Mesendoderm (in vitro differentiated cells): Measurements from ENCODE around the gene FNDC3A.
"Not testable (repeated sequence)": the region's sequence is repeated elsewhere in the genome, so short reads cannot be mapped to it uniquely, and the experiment has no call there.

ENCODE experiments used
- DNase-seq: peaks from one replicate; pipeline ENCODE4 v3.0.0; 2013
- H2AK5ac ChIP-seq: 2 replicates; pipeline ENCODE4 v1.6.1; 2013; ENCODE audit warnings: low read length, inconsistent platforms
- H2BK120ac ChIP-seq: 2 replicates; pipeline ENCODE4 v1.6.1; 2013; ENCODE audit warnings: low read depth, mild to moderate bottlenecking, low read length, moderate library complexity, mixed read lengths
- H2BK15ac ChIP-seq: replicated peaks from 2 replicates; pipeline ENCODE4 v1.6.1; 2013; ENCODE audit warnings: low read depth, mild to moderate bottlenecking, moderate library complexity
- H2BK5ac ChIP-seq: 2 replicates; pipeline ENCODE4 v1.6.1; 2013; ENCODE audit warnings: low read length, inconsistent platforms
- H3K18ac ChIP-seq: 2 replicates; pipeline ENCODE4 v1.6.1; 2013; ENCODE audit warnings: mild to moderate bottlenecking, low read length, mixed read lengths
- H3K23ac ChIP-seq: one replicate; pipeline ENCODE4 v1.6.1; 2013; ENCODE audit warnings: low read length
- H3K27ac ChIP-seq: 2 replicates; pipeline ENCODE4 v1.5.1; 2013; ENCODE audit warnings: low read depth, mild to moderate bottlenecking, inconsistent platforms, low read length, moderate library complexity
- H3K27me3 ChIP-seq: 2 replicates; pipeline ENCODE4 v1.6.1; 2013; ENCODE audit warnings: low read length, control low read depth, mild to moderate bottlenecking, inconsistent platforms; ENCODE audit not compliant: insufficient read depth, poor library complexity
- H3K36me3 ChIP-seq: 2 replicates; pipeline ENCODE4 v1.6.1; 2013; ENCODE audit warnings: low read length, inconsistent platforms; ENCODE audit not compliant: control insufficient read depth, insufficient read depth
- H3K4ac ChIP-seq: one replicate; pipeline ENCODE4 v1.6.1; 2013; ENCODE audit warnings: low read depth, mild to moderate bottlenecking, low read length, moderate library complexity
- H3K4me1 ChIP-seq: 2 replicates; pipeline ENCODE4 v1.6.1; 2013; ENCODE audit warnings: low read depth, low read length, inconsistent platforms; ENCODE audit not compliant: control insufficient read depth
- H3K4me2 ChIP-seq: 2 replicates; pipeline ENCODE4 v1.6.1; 2013; ENCODE audit warnings: low read length
- H3K4me3 ChIP-seq: 2 replicates; pipeline ENCODE4 v1.5.1; 2013; ENCODE audit warnings: mild to moderate bottlenecking, low read length
- H3K56ac ChIP-seq: one replicate; pipeline ENCODE4 v1.6.1; 2013; ENCODE audit warnings: low read length
- H3K79me1 ChIP-seq: 2 replicates; pipeline ENCODE4 v1.6.1; 2013; ENCODE audit warnings: low read length, inconsistent platforms
- H3K79me2 ChIP-seq: 2 replicates; pipeline ENCODE4 v1.6.1; 2013; ENCODE audit warnings: mild to moderate bottlenecking, low read length; ENCODE audit not compliant: control insufficient read depth, insufficient read depth
- H3K9ac ChIP-seq: 2 replicates; pipeline ENCODE4 v1.6.1; 2013; ENCODE audit warnings: low read length, inconsistent platforms
- H4K5ac ChIP-seq: one replicate; pipeline ENCODE4 v1.6.1; 2013; ENCODE audit warnings: low read length
- H4K8ac ChIP-seq: one replicate; pipeline ENCODE4 v1.6.1; 2013; ENCODE audit warnings: low read depth, mild to moderate bottlenecking, control low read depth, low read length, moderate library complexity
- WGBS: extraction: QIAGEN DNeasy Blood & Tissue Kit; methylation state at CpG from one replicate; pipeline ENCODE4 v1.1.7; 2013; ENCODE audit warnings: low lambda C conversion rate, missing lambda C conversion rate; ENCODE audit not compliant: insufficient coverage; ENCODE audit errors: extremely low coverage; 5-methylcytosine and 5-hydroxymethylcytosine counted together

Gene FNDC3A

DNA sequence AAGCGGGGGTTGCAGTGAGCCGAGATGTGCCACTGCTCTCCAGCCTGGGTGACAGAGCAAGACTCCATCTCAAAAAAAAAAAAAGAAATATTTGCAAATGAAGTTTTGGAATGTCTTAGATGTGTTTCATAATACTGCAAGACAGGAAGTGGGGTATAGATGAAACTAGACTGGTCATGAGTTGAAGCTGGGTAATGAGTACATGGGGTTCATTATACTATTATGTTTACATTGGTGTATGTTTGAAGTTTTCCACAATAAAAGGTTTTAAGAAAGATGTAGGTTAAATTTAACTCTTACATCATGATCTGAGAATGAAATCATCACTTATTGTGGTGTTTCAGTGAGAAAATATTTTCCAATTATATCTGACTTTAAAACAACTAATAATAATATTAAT, 19.0 kb downstream of the FNDC3A start:
- Histone ChIP-seq H3K27ac (no peak overlapping the region), H2BK5ac (no peak overlapping the region), H2AK5ac (no peak overlapping the region), H3K4me3 (no peak overlapping the region), H3K23ac (no peak overlapping the region), H3K36me3 (no peaks in the 10 kb centered on the region), H3K4me2 (no peak overlapping the region), H2BK120ac (no peak overlapping the region), H4K5ac (no peak overlapping the region), H3K4me1 (no peaks in the 10 kb centered on the region), H3K18ac (no peak overlapping the region), H3K27me3 (no peaks in the 10 kb centered on the region), H3K79me2 (peaks cover 4% of the 10 kb centered on the region), H3K4ac (no peak overlapping the region), H3K56ac (no peak overlapping the region), H4K8ac (no peak overlapping the region), H2BK15ac (no peak overlapping the region), H3K79me1 (peaks cover 3% of the 10 kb centered on the region), H3K9ac (no peak overlapping the region)
- no CpG with 5 or more reads among the region's 2 CpGs for WGBS
- no peak for DNase-seq

DNA sequence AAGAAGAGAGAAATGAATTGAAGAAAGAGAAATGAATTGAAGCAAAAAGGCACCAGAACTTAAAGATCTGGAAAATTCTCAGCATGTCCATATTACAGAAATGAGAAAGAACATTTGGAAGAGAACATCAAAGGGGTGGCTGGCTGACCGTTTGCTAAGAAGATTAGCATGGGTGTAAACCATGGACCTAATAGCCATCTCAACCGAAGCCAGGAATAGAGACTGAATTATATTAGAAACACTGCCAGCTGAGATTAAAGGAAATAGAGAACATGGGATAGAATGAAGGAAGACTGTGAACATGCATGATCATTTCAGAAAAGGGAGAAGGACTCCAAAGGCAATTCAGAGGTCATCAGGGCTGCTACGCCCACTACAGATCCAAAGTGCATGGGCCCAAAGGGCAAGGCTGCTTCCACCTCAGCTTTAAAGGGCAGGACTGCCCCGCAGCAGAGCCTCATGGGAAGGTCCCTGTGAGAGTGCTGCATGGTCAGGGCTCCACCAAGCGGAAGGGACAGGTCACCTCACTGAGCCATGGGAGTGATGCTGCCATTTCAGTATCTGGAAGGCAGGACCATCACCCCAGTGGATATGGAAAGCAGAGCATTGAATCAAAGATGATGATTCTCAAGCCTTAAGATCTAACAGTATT, 23.1 kb downstream of the FNDC3A start:
- Histone ChIP-seq H4K5ac (no peak overlapping the region), H2AK5ac (no peak overlapping the region), H3K27me3 (no peaks in the 10 kb centered on the region)

DNA sequence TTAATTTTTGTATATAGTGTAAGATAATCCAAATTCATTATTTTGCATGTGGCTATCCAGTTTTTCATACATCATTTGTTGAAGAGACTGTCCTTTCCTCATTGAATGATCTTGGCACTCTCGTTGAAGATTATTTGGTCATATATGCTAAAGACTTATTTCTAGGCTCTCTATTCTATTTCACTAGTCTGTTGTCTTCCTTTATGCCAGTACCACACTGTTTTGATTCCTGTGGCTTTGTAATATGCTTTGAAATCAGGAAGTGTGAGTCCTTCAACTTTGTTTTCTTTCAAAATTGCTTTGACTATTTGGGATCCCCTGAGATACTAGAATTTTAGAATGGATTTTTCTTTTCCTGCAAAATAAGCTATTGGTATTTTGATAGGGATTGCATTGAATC, 24.5 kb downstream of the FNDC3A start:
- H2BK5ac ChIP-seq = no peak overlapping the region
- H3K4ac ChIP-seq = no peak overlapping the region
- H3K79me1 ChIP-seq = peaks cover 3% of the 10 kb centered on the region
- H2AK5ac ChIP-seq = no peak overlapping the region
- no peak overlapping the region for H4K8ac ChIP-seq
- no peaks in the 10 kb centered on the region for H3K36me3 ChIP-seq
- no peak overlapping the region for H2BK15ac ChIP-seq
- no peak overlapping the region for H3K23ac ChIP-seq
- no peak overlapping the region for H3K4me3 ChIP-seq
- no peak overlapping the region for H3K18ac ChIP-seq
- no peak for DNase-seq
- H4K5ac ChIP-seq = no peak overlapping the region
- H3K4me2 ChIP-seq = no peak overlapping the region
- no peak overlapping the region for H2BK120ac ChIP-seq
- H3K27ac ChIP-seq = no peak overlapping the region
- no CpG with 5 or more reads among the region's 1 CpG for WGBS
- H3K56ac ChIP-seq = no peak overlapping the region
- no peak overlapping the region for H3K9ac ChIP-seq
- no peaks in the 10 kb centered on the region for H3K4me1 ChIP-seq
- peaks cover 4% of the 10 kb centered on the region for H3K79me2 ChIP-seq
- no peaks in the 10 kb centered on the region for H3K27me3 ChIP-seq

More for the DNA sequence above, 23.1 kb downstream of the FNDC3A start:
- H3K4me3 ChIP-seq = no peak overlapping the region
- H3K18ac ChIP-seq = no peak overlapping the region
- H3K27ac ChIP-seq = no peak overlapping the region
- no peak overlapping the region for H3K4ac ChIP-seq
- H3K56ac ChIP-seq = no peak overlapping the region
- no peak overlapping the region for H2BK120ac ChIP-seq
- no peak overlapping the region for H3K9ac ChIP-seq
- H3K79me1 ChIP-seq = peaks cover 3% of the 10 kb centered on the region
- no peak overlapping the region for H3K4me2 ChIP-seq
- WGBS = no CpG with 5 or more reads among the region's 5 CpGs
- DNase-seq = no peak
- no peak overlapping the region for H2BK15ac ChIP-seq
- peaks cover 4% of the 10 kb centered on the region for H3K79me2 ChIP-seq
- no peak overlapping the region for H4K8ac ChIP-seq
- no peaks in the 10 kb centered on the region for H3K4me1 ChIP-seq
- no peak overlapping the region for H2BK5ac ChIP-seq
- no peaks in the 10 kb centered on the region for H3K36me3 ChIP-seq
- no peak overlapping the region for H3K23ac ChIP-seq

DNA sequence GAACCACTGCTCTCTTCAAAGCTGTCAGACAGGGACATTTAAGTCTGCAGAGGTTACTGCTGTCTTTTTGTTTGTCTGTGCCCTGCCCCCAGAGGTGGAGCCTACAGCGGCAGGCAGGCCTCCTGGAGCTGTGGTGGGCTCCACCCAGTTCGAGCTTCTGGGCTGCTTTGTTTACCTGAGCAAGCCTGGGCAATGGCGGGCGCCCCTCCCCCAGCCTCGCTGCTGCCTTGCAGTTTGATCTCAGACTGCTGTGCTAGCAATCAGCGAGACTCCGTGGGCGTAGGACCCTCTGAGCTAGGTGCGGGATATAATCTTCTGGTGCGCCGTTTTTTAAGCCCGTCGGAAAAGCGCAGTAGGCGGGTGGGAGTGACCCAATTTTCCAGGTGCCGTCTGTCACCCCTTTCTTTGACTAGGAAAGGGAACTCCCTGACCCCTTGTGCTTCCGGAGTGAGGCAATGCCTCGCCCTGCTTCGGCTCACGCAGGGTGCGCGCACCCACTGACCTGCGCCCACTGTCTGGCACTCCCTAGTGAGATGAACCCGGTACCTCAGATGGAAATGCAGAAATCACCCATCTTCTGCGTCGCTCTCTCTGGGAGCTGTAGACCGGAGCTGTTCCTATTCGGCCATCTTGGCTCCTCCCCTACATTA, 43.4 kb downstream of the FNDC3A start:
- not testable (repeated sequence) for H3K18ac ChIP-seq, H3K36me3 ChIP-seq, H3K4me2 ChIP-seq, H4K8ac ChIP-seq, H3K79me2 ChIP-seq, H2BK120ac ChIP-seq, H2AK5ac ChIP-seq, H3K4ac ChIP-seq, H3K27ac ChIP-seq, H3K9ac ChIP-seq, H2BK5ac ChIP-seq, H3K27me3 ChIP-seq, DNase-seq, H3K4me1 ChIP-seq, H4K5ac ChIP-seq, H3K23ac ChIP-seq, H3K79me1 ChIP-seq, H2BK15ac ChIP-seq, H3K56ac ChIP-seq, H3K4me3 ChIP-seq
- WGBS = no CpG with 5 or more reads among the region's 28 CpGs

DNA sequence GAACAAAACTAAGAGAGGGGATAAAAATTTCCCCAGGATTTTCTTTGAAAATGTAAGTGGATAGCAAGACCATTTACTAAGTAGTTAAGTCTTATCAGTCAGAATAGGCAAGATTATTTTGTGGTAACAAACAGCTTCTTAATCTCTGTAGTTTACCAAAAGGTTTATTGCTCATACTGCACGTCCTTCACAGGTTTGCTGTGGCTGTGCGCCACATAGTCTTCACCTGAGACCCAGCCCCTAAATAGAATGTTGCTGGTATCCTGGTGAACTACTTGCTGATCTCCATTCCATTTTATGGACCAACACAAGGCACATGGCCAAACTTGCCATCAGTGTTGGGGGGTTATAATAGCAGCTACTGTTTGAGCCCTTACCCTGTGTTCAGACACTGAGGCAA, 44.6 kb downstream of the FNDC3A start:
- H2BK5ac ChIP-seq = no peak overlapping the region
- no peak overlapping the region for H4K5ac ChIP-seq
- H3K27me3 ChIP-seq = no peaks in the 10 kb centered on the region
- H3K4me1 ChIP-seq = peaks cover 3% of the 10 kb centered on the region
- no peaks in the 10 kb centered on the region for H3K79me1 ChIP-seq
- no peak overlapping the region for H3K4me2 ChIP-seq
- no peak overlapping the region for H3K18ac ChIP-seq
- no peak overlapping the region for H3K56ac ChIP-seq
- no peak overlapping the region for H3K27ac ChIP-seq
- no peak overlapping the region for H3K9ac ChIP-seq
- DNase-seq = no peak
- H4K8ac ChIP-seq = no peak overlapping the region
- H2BK120ac ChIP-seq = no peak overlapping the region
- no peaks in the 10 kb centered on the region for H3K36me3 ChIP-seq
- no peak overlapping the region for H2BK15ac ChIP-seq
- no peak overlapping the region for H2AK5ac ChIP-seq
- no peaks in the 10 kb centered on the region for H3K79me2 ChIP-seq
- no peak overlapping the region for H3K23ac ChIP-seq
- no peak overlapping the region for H3K4ac ChIP-seq
- H3K4me3 ChIP-seq = no peak overlapping the region
- no CpG with 5 or more reads among the region's 2 CpGs for WGBS
